Measurements from ENCODE around the gene ERFL.
"Not testable (repeated sequence)": the region's sequence is repeated elsewhere in the genome, so short reads cannot be mapped to it uniquely, and the experiment has no call there.

The ERFL gene

DNA sequence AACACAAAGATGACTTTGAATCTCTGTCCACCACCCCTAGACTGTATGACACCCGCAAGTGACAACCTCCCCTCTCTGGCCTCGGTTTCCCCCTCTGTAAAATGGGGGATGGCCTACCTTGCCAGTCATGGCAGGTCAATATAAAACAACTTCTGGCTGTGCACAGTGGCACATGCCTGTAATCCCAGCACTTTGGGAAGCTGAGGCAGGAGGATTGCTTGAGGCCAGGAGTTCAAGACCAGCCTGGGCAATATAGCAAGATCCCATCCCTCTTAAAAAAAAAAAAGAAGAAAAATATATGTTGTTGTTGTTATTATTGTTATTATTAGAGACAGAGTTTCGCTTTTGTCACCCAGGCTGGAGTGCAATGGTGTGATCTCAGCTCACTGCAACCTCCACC lies 52.3 kb downstream of the ERFL start:
- DNase-seq = not testable (repeated sequence)

DNA sequence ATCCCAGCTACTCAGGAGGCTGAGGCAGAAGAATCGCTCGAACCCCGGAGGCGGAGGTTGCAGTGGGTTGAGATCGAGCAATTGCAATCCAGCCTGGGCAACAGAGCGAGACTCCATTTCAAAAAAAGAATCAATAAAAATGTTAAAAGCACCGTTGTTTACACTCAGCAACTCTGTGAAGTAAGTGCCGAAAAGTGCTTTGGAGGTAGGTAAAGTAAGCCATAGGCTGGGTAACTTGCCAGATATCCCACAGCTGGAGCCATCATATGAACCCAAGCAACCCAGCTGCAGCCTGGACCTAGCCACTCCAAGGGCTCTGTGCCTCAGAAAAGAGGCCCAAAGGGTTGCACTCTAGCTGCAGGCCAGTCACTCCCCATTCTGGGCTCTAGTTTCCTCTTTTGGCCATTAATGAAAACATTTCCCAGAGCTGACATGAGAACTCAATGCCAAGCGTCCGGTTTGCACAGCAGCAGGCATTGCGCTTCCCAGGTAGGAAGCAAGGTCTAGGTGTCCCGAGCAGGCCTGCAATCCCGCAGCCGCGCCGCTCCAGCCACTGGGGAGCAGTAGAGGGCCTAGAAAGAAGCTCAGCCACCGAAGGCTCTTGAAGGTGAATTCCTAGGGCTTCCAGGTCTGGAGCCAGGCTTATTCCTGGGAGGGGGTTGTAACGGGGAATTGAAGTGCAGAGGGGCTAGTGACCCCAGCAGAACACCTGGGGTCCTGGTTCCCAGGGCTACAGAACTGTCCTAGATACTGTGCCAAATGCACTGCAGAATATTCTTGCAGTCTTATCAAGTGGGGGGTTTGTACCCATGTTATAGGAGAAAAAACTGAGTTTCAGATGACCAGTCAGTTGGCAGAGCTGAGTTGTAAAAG lies 55.2 kb downstream of the ERFL start:
- peak; percentile 64 for DNase-seq

DNA sequence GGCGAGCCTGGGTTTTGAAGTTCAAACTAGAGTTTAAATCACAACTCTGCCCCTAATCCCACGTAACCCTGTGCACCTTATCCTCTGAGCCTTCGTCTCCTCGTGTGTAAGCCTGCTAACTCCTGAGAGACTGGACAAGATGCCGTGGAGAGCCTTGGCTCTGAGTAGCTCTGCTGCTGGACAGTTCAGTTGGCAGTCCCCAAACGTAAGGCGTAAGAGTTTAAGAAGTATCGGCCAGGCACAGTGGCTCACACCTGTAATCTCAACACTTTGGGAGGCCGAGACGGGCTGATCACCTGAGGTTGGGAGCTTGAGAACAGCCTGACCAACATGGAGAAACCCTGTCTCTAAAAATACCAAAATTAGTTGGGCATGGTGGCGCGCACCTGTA lies 55.9 kb downstream of the ERFL start:
- no peak for DNase-seq

DNA sequence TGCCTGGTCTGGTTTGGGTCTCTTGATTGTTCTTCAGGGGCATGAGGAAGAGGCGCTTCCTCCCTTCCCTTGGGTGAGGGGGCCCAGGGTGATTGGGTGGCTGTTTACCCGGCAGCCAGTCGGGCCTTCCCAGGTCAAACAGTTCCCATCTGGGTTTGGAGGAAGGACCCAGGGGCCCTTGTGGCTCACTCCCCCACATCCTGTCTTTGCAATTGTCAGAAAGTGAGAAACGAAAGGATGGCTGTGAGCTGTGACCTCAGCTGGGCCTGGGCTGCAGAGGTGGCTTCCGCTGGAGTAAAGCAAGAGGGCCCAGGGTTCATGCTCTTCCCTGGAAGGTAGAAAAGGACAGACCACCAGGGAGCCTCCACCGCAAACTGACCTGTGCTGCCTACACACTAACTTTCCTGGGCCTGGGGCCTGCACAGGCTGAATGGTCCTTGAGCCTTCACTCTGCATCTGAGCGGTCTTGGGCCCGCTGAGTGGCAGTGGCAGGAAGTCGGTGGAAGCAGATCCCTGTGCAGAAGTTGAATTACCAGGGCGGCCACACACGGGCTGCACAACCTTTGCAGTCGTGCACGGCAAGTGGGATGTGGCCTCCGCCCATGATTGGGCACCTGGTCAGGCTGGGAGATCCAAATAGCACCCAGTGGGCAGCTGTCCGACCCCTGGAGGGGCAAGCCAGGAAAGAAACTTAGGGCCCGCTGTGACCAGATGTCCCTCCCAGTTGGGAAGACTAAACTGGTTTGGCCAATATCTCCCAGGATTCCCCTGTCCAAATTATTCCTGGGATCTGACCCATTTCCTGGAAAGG lies 56.5 kb downstream of the ERFL start:
- peak; percentile 47 for DNase-seq

DNA sequence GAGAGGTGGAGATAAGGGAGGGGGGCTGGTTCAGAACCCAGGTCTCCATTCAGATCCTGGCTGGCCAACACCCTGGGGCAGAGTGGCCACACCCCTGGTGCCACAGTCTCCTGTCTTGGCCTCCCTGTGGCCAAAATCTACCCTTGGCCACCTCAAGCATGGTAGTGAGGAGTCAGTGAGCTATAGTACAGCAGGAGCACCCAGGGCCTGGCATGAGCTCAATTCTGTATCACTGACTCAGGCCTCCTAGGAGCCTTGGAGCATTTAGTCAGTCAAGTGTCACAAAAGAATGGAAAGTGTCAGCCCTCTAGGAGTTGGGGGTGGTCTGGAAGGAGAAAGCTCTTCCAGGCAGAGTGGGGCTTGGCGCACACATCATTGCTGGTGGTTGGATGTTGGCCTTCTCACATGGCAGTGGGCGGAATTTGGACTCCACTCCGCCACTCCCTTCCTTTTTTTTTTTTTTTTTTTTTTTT lies 57.8 kb downstream of the ERFL start:
- no peak for DNase-seq

DNA sequence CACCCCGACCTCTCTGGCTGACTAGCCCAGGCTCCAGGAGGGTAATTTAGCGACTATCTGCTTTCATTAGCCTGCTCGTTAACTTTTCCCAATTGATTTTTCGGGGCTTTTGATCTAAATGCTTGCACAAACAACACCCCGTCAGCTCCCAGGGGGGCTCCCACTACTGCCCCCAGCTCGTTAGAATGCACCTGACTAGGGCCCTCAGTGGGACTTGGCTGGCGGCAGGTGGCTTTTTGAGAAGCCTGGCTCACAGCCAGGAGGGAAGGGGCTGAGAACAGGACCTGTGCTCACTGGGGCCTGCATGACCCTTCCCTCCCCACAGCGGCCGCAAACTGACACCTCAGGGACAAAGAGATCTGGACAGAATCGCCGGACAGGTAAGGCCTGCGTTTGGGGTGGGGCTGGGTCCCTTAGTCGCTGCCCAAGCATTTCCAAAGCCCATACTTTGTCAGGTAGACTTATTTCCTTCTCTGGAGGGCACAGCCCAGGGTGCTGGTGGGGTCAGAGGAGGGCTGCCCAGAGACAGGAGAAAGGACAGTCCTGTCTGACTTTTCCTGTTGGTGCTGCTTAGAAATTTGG lies 58.8 kb downstream of the ERFL start:
- DNase-seq = no peak

DNA sequence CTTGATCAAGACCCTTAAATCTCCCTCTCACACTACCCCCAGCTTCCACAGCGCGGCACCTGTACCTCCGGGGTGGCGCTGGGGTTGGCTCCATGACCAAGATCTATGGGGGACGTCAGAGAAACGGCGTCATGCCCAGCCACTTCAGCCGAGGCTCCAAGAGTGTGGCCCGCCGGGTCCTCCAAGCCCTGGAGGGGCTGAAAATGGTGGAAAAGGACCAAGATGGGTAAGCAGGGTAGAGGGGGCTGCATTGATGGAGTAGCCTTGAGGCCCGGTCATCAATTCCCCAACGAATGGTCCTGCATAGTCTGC lies 59.3 kb downstream of the ERFL start:
- no peak for DNase-seq

DNA sequence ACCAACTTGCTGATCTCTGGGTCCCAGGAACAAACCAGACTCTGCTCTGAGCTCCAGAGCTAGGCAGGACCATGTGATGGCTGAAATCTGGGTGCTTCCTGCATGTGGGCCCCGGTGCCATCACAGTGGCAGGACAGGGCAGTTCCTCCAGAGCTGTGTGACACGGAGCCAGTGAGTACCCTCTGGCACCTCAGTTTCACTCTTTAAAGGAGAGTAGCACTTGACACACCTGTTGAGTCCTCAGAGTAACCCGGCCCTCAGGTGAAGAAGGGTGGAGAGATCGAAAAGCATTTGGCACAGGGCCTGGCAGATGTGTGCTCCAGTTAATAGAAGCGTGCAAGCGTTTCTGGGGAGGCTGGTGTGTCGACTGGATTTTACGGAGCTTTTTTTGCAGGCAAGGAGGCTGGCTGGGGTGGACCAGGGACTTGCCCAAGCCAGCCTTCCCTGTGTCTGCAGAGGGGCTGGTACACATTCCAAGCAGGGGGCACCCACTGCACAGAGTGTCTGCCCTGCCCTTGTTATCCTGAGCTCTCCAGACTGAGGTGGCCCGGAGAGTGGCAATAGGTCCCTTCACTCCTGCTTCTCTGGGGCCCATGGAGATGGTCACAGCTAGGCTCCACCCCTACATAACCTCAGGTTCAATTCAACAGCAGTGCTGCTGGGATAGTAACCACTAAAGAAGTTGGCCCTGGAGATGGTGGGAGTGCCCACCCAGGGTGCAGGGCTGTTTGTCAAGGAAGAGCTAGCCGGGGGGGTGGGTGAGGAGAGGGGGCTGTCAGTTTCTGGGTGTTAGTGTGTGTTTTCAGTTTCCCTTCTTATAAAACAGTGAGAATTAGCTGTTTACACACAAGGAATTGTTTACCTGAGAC lies 59.9 kb downstream of the ERFL start:
- no peak for DNase-seq

DNA sequence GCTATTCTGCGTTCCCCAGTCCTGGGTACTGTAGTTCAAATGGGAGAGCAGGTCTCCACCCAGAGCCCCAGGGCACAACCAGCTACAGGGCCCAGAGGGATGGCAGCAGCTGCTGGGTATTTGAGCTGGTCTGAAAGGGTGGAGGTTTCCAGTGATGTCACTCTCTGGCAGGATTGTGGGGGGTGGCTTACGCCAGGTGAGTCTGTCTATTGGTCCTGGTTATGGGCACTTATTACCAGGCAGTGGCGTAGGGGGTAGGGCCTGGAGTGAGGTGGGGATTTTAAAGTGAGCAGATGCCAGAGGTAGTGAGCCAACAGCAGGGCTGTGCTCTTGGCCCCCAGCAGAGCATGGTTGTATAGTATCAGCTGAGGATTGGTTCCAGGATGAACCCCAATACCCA lies 62.0 kb downstream of the ERFL start:
- DNase-seq = no peak

DNA sequence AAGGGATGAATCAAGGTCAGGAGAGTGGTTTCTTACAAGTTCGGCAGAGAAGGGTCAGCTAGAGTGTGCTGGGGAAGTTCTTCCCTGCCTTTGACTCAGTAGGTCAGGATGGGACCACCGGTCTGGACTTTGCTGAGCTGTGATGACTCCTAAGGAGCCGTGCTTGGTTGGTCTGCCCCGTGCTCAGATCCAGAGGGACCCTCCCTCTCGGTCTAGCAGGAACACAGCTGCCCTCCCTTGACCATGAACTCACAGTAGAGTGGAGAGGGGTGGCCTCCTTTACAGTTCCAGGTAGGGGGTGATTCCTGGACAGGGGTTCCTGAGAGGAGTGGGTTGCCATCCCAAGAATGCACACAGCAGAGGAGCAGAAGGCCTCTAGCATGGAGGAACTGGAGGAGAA lies 63.9 kb downstream of the ERFL start:
- DNase-seq = no peak

DNA sequence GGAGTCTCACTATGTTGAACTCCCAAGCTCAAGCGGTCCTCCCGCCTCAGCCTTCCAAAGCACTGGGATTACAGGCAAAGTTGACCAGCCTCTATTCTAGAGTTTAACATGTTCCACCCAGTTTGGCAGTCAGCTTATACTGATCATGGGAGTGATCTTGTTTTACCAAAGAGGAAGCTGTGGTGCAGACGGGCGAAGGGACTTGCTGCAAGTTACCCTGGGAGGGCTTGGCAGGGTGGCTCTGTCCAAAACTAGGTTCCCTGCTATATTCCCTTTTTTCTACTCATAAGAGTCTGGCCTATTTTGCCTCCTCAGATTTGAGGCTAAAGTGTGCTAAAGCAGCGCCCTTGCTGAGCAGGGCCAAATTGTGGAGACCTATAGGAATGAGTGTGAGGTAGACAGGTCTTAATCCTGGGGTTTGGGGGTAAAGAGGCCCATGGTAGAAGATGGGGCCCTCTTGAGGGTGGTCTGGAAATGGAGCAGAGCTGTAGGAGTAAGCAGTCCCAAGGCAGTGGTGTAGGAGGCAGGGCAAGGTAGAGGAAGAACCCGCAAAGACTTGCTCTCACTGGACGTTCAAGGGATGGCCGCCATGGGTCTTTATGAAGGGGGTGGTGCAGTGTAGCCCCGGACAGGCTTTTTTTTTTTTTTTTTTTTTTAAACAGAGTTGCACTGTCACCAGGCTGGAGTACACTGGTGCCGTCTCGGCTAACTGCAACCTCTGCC lies 64.9 kb downstream of the ERFL start:
- DNase-seq = no peak

DNA sequence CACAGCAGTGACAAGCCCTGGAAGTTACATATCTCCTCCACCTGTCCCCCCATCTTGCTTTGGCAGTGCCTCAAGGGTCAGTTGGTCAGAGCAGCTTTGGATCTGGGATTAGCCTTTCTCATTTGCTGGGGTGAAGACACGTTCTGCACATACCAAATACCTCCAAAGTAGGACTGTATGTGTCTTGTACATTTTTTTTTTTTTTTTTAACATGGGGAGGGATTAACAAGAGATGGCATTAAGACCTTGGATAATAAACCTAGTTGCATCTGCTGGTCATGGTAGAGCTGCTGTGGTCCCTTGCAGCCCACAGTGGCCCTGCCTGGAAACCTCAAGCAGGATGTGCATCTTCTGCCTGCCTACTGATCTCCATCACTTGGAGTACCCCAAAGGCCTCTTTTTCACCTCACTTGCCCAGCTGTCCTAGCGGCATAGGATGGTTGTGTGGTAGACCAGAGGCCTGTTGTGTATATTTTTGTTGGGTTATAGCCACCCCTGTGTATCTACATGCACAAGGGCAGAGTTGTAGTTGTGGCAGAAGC lies 65.7 kb downstream of the ERFL start:
- DNase-seq = no peak

DNA sequence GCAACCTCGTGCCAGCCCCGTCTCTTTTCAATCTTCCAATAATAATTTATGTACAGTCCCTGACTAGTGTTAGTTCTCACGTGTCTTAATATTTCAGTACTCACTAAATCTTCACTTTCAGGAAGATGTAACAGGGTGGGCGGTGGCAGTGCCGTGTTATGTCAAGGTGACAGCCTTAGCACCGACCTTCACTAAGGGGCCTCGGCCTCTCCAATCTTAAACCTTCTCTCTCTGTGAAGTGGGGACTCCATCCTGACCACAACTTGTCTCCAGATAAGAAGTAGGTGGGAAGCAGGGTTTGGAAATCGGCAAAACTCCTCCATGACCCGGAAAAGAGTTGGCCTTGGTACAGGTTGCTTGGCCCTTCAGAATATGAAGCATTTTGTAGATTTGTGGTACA lies 66.4 kb downstream of the ERFL start:
- no peak for DNase-seq

DNA sequence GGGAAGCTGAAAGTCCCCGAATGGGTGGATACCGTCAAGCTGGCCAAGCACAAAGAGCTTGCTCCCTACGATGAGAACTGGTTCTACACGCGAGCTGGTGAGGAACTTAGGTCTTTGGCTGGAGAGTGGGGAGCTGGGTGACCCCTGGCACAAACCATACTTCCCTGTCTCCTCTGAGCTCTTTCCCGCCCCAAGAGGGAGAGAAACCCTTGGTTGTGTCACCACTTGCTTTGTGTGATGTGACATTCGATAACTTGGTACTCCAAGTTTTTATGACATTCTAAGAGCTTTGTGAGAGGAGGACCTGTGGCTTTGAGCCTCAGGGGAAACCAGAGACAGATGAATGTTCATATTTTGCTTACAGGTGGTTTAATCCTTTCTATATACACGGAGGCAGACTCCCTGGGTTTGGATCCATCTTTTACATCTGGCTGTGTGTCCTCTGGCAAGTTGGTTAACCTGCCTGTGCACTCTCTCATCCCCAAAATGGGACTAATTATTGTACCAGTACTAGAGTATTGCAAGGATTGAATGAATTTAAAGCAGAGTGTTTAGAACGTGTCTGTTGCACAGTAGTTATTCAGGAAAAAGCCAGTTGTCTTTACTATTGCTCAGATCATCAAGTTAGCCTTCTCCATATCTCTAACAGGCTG lies 67.0 kb downstream of the ERFL start:
- no peak for DNase-seq

DNA sequence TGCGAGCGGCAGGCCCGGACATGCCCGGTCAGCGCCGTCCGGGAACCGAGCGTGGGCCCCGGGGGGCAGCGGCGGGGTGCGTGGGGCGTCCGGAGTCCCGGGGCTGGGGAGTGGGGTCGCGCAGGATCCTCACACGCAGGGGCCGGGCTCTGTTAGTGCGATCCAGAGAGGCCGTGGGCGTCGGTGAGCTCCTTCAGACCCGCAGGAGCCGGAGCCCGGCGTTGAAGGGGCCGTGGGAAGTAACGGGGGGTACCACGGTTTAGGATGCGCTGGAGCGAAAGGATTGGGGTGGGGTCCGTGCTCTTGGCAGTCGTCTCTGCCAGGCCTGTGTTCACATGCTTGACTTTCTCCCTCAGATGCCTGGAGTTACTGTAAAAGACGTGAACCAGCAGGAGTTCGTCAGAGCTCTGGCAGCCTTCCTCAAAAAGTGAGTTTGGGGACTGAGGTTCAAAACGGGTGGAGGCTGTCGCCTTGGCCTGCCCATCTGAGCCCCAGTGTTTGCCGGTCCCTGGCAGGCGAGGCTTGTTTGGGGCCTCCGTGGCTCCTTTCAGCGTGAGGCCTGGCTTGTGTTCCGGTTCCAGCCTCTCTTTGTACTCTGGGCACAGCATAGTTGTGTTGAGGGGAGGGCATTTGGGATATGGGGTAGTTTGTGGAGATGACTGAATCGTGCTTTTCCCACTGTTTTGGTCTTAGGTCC lies 67.7 kb downstream of the ERFL start:
- no peak for DNase-seq

DNA sequence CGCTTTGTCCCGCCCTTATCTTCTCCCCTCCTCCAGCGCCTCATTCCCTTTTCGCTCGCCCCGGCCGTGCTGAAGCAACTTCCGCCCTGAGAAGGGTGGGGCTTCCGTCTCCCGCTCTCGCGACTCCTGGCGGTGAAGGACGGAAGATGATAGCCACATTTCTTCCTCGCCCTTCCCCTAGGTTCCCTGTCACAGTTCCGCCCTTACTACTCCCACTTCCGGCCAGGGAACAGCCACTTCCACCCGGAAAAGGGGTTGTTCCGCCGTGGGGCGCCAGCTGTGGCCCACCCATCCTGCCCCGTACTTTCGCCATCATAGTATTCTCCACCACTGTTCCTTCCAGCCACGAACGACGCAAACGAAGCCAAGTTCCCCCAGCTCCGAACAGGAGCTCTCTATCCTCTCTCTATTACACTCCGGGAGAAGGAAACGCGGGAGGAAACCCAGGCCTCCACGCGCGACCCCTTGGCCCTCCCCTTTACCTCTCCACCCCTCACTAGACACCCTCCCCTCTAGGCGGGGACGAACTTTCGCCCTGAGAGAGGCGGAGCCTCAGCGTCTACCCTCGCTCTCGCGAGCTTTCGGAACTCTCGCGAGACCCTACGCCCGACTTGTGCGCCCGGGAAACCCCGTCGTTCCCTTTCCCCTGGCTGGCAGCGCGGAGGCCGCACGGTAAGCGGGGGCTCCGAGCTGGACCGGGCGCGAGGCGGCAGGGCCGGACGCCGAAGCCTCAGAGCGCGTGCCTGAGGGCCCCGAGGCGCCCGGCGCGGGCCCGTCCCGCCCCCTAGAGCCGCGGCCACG lies 68.4 kb downstream of the ERFL start, which contains the start of gene RPS19:
Gene RPS19, plus strand, starts transcription at position 638 of the 801 bp plus-strand sequence. CDS start 520 bp downstream, outside the sequence.
- DNase-seq = peak; percentile 97

DNA sequence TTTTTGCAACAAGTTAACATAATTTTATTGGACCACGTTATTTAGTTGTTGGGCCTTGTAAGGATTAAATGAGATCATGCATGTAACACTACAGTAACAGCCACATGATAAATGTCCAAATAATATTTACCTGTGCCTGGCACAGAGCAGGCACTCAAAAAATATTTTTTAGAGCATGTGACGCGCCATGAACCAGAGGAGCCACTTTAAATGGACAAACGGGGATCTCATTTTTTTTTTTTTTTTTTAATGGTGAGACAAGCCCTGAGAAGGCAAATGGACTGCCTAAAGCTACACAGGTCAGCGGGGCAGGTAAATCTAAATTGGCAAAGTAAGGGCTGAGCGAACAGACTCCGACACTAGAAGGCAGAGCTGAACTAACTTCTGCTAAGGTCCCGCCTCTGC lies 69.0 kb downstream of the ERFL start:
- no peak for DNase-seq

Data from effector CD4-positive, alpha-beta T cell (primary cell).